Tibial artery (tissue), 4 donors: Measurements from ENCODE around the gene ZNF432.
"Not testable (repeated sequence)": the region's sequence is repeated elsewhere in the genome, so short reads cannot be mapped to it uniquely, and the experiment has no call there.

Experiments
- DNase-seq, 2 donors: peaks; one replicate each; pipeline ENCODE4 v3.0.0-alpha.2; 2019
- H3K27ac ChIP-seq, 2 donors: fragments of 200-600 bp; sonication (generic) in 1 of 2; 1 replicate in 1 of 2; 2 replicates in 1 of 2; pipeline ENCODE4 v1.5.1; 2018 to 2019; ENCODE audit warnings: mild to moderate bottlenecking in 1 of 2
- H3K27me3 ChIP-seq, 2 donors: fragments of 200-600 bp; sonication (generic) in 1 of 2; one replicate each; pipeline versions ENCODE4 v1.5.1 to v1.6.0; 2016 to 2019
- H3K36me3 ChIP-seq, 3 donors: fragments of 200-600 bp; sonication (generic) in 2 of 3; one replicate each; pipeline ENCODE4 v1.5.1; 2016 to 2019; ENCODE audit warnings: mild to moderate bottlenecking in 2 of 3
- H3K4me1 ChIP-seq, 4 donors: fragments of 200-600 bp; sonication (generic) in 2 of 4; 1 replicate in 3 of 4; 2 replicates in 1 of 4; pipeline ENCODE4 v1.5.1; 2016 to 2019
- H3K4me3 ChIP-seq, 2 donors: fragments of 200-600 bp; sonication (generic) in 1 of 2; 1 replicate in 1 of 2; 2 replicates in 1 of 2; pipeline ENCODE4 v1.5.1; 2018 to 2019; ENCODE audit warnings: mild to moderate bottlenecking in 2 of 2
- H3K9me3 ChIP-seq, 3 donors: fragments of 200-600 bp; sonication (generic) in 1 of 3; one replicate each; pipeline ENCODE4 v1.5.1; 2016 to 2019
- CTCF ChIP-seq, 2 experiments: fragments of 200-600 bp in 1 of 2; fragments of 450-650 bp in 1 of 2; IDR thresholded peaks; one replicate each; pipeline ENCODE4 v1.5.1; 2017 to 2019; ENCODE audit warnings: antibody characterized with exemption in 2 of 2, mild to moderate bottlenecking in 1 of 2, moderate library complexity in 1 of 2
- intact Hi-C: fragments of 100-400 bp; cut with DNase I; formaldehyde crosslinking; loops from one replicate; pipeline ENCODE4 v1.15.0; 2023; ENCODE audit warnings: low total_unique reads

Gene ZNF432

GRCh38 chr19:52048555-52049501 lies at the start of gene ZNF432:
TSS of gene ZNF432 (minus strand) at chr19:52048838. CDS start at chr19:52046868, 1,970 bp downstream.
- Histone ChIP-seq H3K36me3 (peaks cover 22 to 33% (median 30%) of the 10 kb centered on the region in 3 donors), H3K27ac (peak within 1 kb of the TSS; percentile 91 to 94), H3K9me3 (peaks cover 0 to 38% (median 12%) of the 10 kb centered on the region in 3 donors), H3K4me3 (peak within 1 kb of the TSS; percentile 61 to 76), H3K27me3 (no peaks in the 10 kb centered on the region), H3K4me1 (peaks cover 0 to 8% (median 0%) of the 10 kb centered on the region in 4 donors)
- peak; percentile 94 to 98 for DNase-seq
- TF ChIP-seq CTCF (IDR thresholded peaks at IDR 0.05), result no peak
- intact Hi-C loops, result no loop called here

GRCh38 chr19:52096416-52096815 lies 47.8 kb upstream of the ZNF432 start:
- H3K27me3 ChIP-seq, DNase-seq, intact Hi-C loops: not testable (repeated sequence)
- H3K9me3 ChIP-seq, result peaks cover 0 to 27% (median 10%) of the 10 kb centered on the region in 3 donors
- H3K27ac ChIP-seq, result peak overlapping the region; percentile 78 to 80
- H3K36me3 ChIP-seq, result peaks cover 7 to 18% (median 14%) of the 10 kb centered on the region in 3 donors
- H3K4me3 ChIP-seq, result peak overlapping the region; percentile 68 to 76
- H3K4me1 ChIP-seq, result peaks cover 0 to 34% (median 20%) of the 10 kb centered on the region in 4 donors

- H3K27me3 ChIP-seq, result no peaks in the 10 kb centered on the region
- intact Hi-C loops, result no loop called here
- peaks cover 0 to 34% (median 20%) of the 10 kb centered on the region in 4 donors for H3K4me1 ChIP-seq
- DNase-seq, result peak; percentile 95 to 99
- H3K27ac ChIP-seq, result peak within 1 kb of the TSS; percentile 78 to 80
- no peak for TF ChIP-seq CTCF (IDR thresholded peaks at IDR 0.05)
- peak within 1 kb of the TSS; percentile 68 to 76 for H3K4me3 ChIP-seq
- peaks cover 16 to 26% (median 22%) of the 10 kb centered on the region in 3 donors for H3K36me3 ChIP-seq
- H3K9me3 ChIP-seq, result peaks cover 0 to 27% (median 10%) of the 10 kb centered on the region in 3 donors
Measured at GRCh38 chr19:52095172-52096014, 46.8 kb upstream of the ZNF432 start, which contains the start of gene ZNF841. TSS of gene ZNF841 (minus strand) at chr19:52095765. CDS start at chr19:52084801, 10,964 bp downstream.

GRCh38 chr19:52094526-52095130 lies 46.0 kb upstream of the ZNF432 start:
- H3K36me3 ChIP-seq, result peaks cover 16 to 34% (median 30%) of the 10 kb centered on the region in 3 donors
- no peaks in the 10 kb centered on the region for H3K27me3 ChIP-seq
- H3K27ac ChIP-seq, result peak overlapping the region; percentile 78 to 80
- no peak for DNase-seq
- peaks cover 0 to 27% (median 10%) of the 10 kb centered on the region in 3 donors for H3K9me3 ChIP-seq
- peaks cover 0 to 34% (median 20%) of the 10 kb centered on the region in 4 donors for H3K4me1 ChIP-seq
- intact Hi-C loops, result no loop called here
- TF ChIP-seq CTCF (IDR thresholded peaks at IDR 0.05), result no peak
- peak overlapping the region; percentile 68 to 76 for H3K4me3 ChIP-seq

GRCh38 chr19:52086481-52086880 lies 37.8 kb upstream of the ZNF432 start:
- Histone ChIP-seq H3K27ac (no peak overlapping the region), H3K4me1 (no peaks in the 10 kb centered on the region), H3K27me3 (no peaks in the 10 kb centered on the region), H3K4me3 (no peak overlapping the region), H3K36me3 (peaks cover 79 to 97% (median 95%) of the 10 kb centered on the region in 3 donors), H3K9me3 (peaks cover 0 to 4% (median 0%) of the 10 kb centered on the region in 3 donors)
- DNase-seq, result no peak
- intact Hi-C loops, result no loop called here
- TF ChIP-seq CTCF (IDR thresholded peaks at IDR 0.05), result no peak
